ENCODE results near the gene PAFAH1B2. TPM values are rescaled to one million over a fixed set of nuclear protein-coding genes. Genes with fewer than 3 reads are reported as not detected.
A peak's percentile ranks its signal among the peaks of the same experiment; 100 is the strongest.

The PAFAH1B2 gene
- total RNA-seq, 1 experiment from 2014 or later, result 117 TPM

DNA sequence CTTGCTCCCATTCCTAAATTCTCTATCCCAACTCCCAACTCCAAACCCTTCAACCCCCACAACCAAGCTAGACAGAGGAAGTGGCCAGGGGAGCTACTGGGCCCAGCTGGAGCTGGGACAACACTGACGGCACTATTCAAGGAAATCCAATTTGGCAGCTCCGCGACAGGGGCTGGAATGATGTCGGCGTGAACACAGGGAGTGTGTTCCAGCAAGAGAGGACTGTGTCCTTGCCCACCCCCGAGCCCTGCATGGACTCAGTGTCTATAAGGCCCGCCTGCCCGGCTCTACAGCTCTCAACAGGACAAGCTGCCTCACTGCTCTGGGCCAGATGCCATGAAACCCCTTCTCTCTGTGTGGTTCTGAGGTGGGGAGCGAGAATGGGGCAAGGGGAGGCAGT, 76.5 kb downstream of the PAFAH1B2 start:
- peak; percentile 33 for DNase-seq (ENCODE audit: low read depth)

DNA sequence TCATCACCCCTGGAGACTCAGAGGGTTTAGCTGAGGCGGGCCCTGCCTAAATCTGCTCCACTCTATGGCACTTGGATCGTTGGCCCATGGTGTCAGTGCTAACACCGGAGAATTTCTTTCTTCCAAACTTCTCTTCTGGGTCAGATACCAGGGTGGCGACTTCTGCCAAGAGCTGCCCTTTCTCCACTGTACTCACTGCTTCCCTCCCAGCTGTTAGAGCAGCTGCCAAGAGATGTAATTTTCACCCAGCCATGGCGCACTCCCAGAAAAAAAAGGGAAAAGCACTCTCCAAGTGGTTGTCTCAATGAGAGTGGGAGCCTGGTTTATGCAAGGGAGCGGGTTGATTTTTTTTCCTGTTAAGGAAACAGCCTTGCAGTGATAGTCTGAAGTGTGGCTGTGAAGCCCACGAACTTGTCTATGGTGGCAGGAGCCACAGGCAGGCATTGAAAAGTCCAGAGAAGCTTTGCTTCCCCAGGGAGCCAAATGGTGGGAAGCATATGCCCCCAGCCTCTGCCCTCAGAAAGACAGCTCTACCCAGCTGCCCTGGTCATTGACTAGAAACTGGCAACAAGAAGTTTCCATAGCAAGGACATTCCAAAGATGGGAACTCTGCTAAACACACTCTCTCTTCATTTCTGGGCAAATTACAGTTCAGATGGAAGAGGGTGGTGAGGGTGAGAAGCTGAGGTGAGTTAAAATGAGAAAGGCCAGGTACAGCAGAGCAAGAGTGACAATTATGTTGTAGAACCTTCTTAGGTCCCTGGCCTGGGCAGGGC, 77.1 kb downstream of the PAFAH1B2 start:
- DNase-seq (ENCODE audit: low read depth), result peak; percentile 88

DNA sequence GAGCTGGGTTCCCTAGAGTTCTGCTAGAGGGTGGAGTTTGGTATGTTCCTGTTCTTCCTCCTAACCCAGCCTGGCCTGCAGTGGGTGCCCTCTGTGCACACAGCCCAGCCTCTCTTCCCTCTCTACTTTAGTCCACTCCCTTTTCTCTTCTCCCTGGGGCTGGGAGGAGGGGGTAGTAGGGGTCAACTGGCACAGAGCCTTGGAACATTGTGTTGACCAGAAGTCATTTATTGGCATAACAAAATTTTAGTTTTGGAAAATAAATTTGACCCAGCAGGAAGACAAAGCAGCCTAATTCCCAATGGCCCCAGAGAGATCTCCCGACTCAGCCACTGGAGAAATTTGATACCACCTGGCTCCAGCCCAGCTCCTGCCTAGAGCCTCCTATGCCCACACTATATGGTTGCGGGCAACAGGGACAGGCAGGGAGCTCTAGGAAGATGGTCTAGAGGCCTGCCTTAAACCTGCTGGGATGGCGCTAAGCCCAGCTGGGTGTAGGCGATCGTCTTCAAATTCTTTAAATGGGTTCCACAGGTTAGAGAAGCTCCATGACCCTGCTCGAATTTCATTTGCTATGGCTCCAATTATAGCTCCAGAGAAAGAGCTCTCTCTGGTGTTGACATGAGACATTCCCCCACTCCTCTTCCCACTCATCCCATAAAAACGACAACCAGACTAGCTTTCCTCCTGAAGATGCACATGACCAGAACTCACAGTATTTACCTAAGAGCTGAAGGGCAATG, 77.9 kb downstream of the PAFAH1B2 start:
- DNase-seq (ENCODE audit: low read depth), result peak; percentile 92

DNA sequence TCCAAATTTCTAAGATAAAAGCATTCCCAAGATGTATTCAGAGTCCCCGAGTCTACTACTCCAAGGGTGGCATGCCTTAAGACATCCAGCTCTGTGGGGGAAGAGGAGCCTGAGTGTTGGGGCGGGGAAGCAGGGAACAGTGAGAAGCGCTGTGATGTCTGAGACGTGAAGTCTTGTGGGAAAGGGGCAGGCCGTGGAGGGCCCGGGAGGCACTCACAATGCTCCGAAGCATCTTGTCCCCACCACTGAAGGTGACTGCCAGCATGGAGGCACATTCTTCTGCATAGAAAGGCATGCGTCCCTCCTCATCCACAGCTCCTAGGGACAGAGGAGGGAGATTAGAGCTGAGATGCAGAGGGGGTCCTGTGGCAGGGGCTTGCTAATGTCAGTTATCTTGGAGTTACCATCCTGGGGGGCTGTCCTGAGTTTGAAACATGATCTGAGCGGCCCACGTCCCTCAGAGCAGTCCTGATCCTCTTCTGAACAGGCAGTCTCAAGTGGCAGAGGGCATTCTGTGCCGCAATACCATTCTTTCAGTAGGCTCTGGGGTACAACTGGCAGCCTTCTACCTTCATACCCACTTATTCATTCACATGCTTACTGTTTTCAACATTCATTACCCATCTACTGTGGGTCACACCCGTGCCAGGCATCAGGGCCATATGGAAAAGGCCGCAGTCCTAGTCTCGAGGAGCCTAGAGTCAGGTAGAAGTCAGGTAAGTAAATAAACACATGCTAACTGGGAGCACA, 79.1 kb downstream of the PAFAH1B2 start:
- DNase-seq (ENCODE audit: low read depth), result no peak

DNA sequence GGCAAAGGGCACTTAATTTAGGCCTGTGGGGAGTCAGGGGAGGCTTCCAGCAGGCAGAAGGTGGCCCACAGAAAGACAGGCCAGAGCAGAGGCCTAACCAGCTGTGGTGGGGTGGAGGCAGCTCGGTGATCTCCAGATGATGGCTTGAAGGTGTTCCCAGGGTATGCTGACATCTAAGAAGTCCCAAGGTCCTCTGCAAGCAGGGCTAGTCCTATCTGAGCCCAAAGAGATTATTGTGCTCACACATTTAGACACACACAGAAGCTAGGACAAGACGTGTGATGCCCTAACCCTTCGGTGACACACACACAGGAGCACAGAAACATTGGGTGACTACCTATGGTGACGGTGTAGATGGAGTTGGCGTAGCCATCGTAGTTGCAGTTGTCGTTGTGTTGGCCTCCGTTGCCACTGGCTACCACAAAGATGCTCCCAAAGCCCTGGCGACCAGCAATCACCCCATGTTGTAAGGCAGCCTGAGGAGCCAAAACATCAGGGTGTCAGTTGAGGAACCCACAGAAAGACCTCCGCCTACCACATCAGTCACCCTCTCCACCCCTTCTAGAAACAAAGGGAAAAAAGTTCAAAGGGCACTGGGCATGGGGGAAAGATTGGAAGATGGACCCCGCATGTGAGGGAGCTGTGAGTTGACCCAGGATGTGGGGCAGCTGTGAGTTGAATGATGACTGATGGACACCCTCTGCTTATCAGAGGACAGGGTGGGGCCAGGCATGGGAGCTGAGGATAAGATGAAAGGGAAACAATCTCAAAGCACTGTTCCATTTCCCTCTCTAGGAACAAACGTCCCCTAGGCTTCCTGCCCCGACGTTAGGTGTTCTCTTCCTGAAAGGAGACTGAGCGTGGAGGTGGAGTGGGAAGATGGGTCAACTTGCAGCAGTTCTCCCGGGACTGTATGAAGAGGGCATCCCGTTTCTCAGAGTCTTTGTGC, 79.9 kb downstream of the PAFAH1B2 start:
- DNase-seq (ENCODE audit: low read depth), result no peak

DNA sequence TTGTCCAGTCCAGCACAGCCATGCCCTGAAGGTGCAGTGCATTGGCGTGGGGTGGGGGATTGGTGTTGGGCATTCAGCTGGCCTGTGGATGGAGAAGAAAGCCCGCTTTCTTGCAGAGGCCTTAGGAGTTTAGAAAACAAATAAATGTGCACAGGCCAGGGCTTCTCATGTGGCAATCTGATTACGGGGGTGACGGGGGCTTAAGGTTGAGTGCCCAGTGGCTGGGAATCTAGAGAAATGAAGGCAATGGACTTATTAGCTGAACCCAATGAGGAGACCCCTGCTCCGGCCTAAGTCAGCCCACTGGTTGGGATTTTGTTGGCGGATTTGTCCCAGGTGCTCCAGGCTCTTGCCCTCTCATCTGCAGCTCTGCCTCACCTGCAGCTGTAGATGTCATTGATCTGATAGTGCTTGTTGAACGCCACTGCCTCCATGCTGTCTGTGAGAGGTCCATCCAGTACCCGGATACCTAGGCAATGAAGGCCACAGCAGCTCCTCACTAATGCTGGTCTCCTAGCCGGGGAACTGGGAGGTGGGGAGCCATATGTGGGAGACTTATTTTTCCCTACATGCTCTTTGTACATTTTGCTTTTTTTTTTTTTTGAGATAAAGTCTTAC, 81.6 kb downstream of the PAFAH1B2 start:
- no peak for DNase-seq (ENCODE audit: low read depth)

Other genes with a start within 250 kb of the PAFAH1B2 start
- gene SIK3, start 45.9 kb upstream of the PAFAH1B2 start, total RNA-seq (2014; rRNA removed), result 11.4 and 12.2 TPM in 2 replicates
- gene SIDT2, start 34.5 kb downstream of the PAFAH1B2 start, total RNA-seq (2014; rRNA removed), result 18.3 and 18.7 TPM in 2 replicates
- gene TAGLN, start 55.1 kb downstream of the PAFAH1B2 start, total RNA-seq (2014; rRNA removed), result 486 and 622 TPM in 2 replicates
- gene PCSK7, start 87.8 kb downstream of the PAFAH1B2 start, total RNA-seq (2014; rRNA removed), result 51.6 and 61.0 TPM in 2 replicates
- 9.3 and 12.6 TPM in 2 replicates for gene RNF214, start 88.4 kb downstream of the PAFAH1B2 start, total RNA-seq (2014; rRNA removed)
- gene BACE1-AS, start 147.1 kb downstream of the PAFAH1B2 start, total RNA-seq (2014; rRNA removed), result 3.4 and 4.7 TPM in 2 replicates
- 29.8 and 38.5 TPM in 2 replicates for gene BACE1, start 172.0 kb downstream of the PAFAH1B2 start, total RNA-seq (2014; rRNA removed)
- 37.5 and 48.7 TPM in 2 replicates for gene CEP164, start 183.6 kb downstream of the PAFAH1B2 start, total RNA-seq (2014; rRNA removed)

Data from LHCN-M2 (cell line).